GM12875 (cell line): ENCODE results near the gene MSX2.

ENCODE experiments used
- H3K4me3 ChIP-seq: one replicate; pipeline ENCODE4 v1.5.1; 2011; ENCODE audit warnings: low read depth, low read length, control low read depth
- CTCF ChIP-seq: IDR thresholded peaks from 2 replicates; pipeline ENCODE4 v1.5.1; 2011; ENCODE audit warnings: low read depth, mild to moderate bottlenecking, control low read depth, inconsistent platforms, low read length, moderate library complexity, borderline replicate concordance; ENCODE audit not compliant: insufficient read depth

MSX2 gene

GRCh38 chr5:174717826-174718455 lies 6.4 kb upstream of the MSX2 start:
- no peak overlapping the region for H3K4me3 ChIP-seq
- no peak for TF ChIP-seq CTCF

DNA sequence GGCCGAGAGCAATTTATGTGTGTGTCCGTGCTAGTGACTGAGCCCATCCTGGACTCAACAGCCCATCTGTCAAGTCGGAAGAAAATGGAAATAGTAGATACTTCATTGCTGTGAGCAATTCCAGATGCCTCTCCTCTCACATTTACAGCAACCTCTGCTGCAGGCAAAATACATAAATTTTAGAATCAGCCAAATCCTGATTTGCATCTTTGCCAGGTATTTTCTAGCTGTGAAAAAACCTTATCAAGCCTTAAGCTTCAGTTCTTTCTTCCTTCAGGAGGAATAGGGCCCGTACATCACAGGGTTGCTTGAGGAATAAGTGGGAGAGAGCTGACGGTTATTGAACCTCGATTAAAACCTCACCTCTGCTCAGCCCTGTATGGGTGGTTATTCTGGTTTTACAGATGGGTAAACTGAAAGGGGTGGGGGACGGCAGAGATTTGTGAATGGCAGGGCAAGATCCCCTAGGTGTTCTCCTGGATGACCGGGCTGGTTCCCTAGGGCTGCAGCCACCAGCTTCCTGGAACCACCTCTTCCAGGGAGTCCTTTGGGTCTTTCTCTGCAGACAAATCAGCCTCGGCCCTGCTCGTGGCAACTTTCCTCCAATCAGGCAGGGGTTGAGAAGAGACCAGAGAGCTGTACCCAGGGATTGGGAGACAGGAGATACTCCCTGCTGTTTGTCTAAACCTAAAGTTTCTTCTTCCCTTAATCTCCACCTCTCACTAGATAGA lies 5.3 kb upstream of the MSX2 start:
- H3K4me3 ChIP-seq: no peak overlapping the region
- no peak for TF ChIP-seq CTCF

GRCh38 chr5:174719793-174720611 lies 4.4 kb upstream of the MSX2 start:
- no peak for TF ChIP-seq CTCF
- no peak overlapping the region for H3K4me3 ChIP-seq

DNA sequence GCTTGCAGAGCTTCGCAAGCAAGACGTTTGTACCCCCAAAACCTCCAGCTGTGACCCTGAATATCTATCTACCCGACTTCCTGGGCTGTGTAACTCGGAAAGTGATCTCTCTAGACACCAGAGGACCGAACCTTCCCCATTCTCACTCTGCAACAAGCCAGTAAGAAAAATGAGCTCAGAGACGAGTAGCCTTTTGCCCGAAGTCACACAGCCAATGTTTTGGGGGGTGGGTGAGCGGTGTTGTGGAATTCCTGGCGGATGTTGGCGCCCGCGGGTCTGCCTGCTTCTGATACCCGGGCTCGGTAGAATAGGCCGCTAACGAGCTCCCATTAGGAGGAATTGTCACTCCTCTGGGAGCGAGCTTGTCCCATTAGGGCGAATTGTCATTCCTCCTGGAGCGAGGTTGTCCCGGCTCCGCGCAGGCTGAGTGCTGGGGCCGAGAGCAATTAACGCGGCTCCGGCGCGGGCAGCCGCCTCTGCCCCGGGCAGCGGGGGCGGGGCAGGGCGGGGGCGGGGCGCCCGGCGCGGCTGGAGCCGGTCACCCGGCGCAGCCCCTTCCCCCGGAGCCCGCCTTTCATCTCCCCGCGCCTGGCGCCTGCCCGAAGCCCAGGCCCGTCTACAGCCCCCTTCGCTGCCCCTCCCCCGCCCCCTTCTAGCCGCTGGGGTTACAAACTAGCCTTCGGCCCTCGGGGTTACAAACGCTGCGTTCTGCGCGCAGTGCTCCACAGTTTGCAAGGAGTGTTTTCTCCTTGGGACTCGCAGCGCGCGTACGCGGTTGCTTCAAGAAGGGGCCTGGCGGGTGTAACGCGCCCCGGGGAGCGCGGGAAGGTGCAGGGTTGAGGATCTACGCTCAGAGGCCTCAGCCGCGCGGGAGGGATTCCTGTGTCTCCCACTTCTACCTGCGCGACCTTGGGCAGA lies 3.5 kb upstream of the MSX2 start:
- H3K4me3 ChIP-seq: no peak overlapping the region
- TF ChIP-seq CTCF: no peak

GRCh38 chr5:174721530-174722432 lies 2.6 kb upstream of the MSX2 start:
- no peak for TF ChIP-seq CTCF
- H3K4me3 ChIP-seq: no peak overlapping the region

- TF ChIP-seq CTCF: no peak
These were observed 1.9 kb upstream of the MSX2 start for GRCh38 chr5:174722500-174722899.

More at GRCh38 chr5:174722500-174722899, 1.9 kb upstream of the MSX2 start:
- no peak overlapping the region for H3K4me3 ChIP-seq
